Endothelial cell of umbilical vein (primary cell): ENCODE measurements around the gene SFMBT1.

Experiments used
- EZH2 ChIP-seq: IDR thresholded peaks from 2 replicates; pipeline ENCODE4 v1.6.1; 2012; ENCODE audit warnings: borderline replicate concordance, low read depth, mild to moderate bottlenecking, moderate library complexity, low read length, inconsistent platforms; ENCODE audit not compliant: severe bottlenecking
- MAX ChIP-seq: IDR thresholded peaks from 2 replicates; pipeline ENCODE4 v1.6.1; 2011; ENCODE audit not compliant: insufficient read depth, insufficient read length
- POLR2A ChIP-seq: IDR thresholded peaks from 2 replicates; pipeline ENCODE4 v1.6.1; 2012; ENCODE audit warnings: low read depth, mild to moderate bottlenecking, control low read depth, low read length

DNA sequence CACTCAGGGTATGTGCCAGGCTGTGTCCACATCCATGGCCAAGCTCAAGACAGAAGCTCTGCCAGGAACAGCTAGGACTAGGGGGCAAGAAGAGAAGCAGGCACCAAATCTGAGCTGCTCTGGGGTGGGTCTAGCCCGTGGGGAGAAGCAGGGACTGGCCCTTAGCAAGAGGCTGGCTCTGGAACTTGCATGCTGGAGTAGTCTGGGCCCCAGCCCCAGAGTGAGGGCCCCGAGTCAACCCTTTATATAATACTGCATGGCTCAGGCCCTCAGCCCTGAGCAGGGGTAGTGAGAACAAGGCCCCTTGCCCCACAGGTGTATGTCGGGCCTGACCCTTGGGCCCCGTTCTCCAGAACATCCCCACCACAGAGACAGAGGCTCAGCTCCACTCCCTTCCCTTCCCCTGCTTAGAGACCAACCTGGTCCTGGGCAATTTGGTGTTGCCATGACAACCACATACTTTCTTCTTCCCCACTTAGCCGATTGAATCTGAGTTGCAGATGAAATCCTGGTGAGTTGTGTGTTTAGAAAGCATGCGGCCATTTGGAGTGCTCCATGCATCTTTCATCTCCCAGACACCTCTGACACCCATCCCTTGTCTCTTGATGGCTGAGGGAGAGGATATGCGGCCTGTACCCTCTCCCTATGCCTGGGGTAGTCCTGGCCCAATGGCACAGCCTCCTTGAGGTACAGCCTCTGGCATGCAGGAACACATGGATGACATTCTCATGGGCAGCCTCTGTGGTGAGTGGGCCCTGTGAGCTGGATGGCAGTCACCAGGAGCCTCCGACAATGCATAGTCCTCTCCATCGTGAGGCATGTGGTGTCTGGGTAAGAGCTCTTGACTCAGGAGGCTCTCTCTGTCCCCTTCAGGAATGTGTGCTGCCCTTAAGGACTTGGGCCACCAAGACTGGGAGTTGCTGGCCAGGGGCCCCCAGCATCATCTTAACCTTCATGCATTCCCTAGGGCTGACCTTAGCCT, 29.2 kb upstream of the SFMBT1 start:
- TF ChIP-seq MAX (no peak), POLR2A (no peak), EZH2 (no peak)
